Measurements from ENCODE around the gene APLNR. TPM values are rescaled to one million over a fixed set of nuclear protein-coding genes. Genes with fewer than 3 reads are reported as not detected.

The APLNR gene
- total and polyA plus RNA-seq, 4 donors, result 3.2 to 39.4 (median 4.0) TPM

- no peak overlapping the region for H3K9ac ChIP-seq (ENCODE audit: low read depth in 1 of 2, low read length in 2 of 2)
- H3K36me3 ChIP-seq (ENCODE audit: control insufficient read depth in 4 of 4, insufficient read depth in 3 of 4, low read depth in 1 of 4, low read length in 3 of 4), result no peaks in the 10 kb centered on the region
- peaks cover 0 to 6% (median 2%) of the 10 kb centered on the region in 4 donors for H3K9me3 ChIP-seq (ENCODE audit: control insufficient read depth in 4 of 4, low read length in 3 of 4)
- DNase-seq (ENCODE audit: low spot score), result no peak
- TF ChIP-seq GABPA (IDR thresholded peaks at IDR 0.05 in 1 of 2, conservative IDR thresholded peaks at IDR 0.05 in 1 of 2) (no peak), EGR1 (IDR thresholded peaks at IDR 0.05; ENCODE audit: low read depth in 2 of 2) (no peak), RXRA (IDR thresholded peaks at IDR 0.05) (no peak)
- H3K27ac ChIP-seq (ENCODE audit: low read depth in 1 of 2, low read length in 2 of 2), result peak overlapping the region in 1 of 2 donors; percentile 43
- no peaks in the 10 kb centered on the region for H3K27me3 ChIP-seq (ENCODE audit: control insufficient read depth in 4 of 4, insufficient read depth in 4 of 4, low read length in 3 of 4)
- peaks cover 5 to 15% (median 10%) of the 10 kb centered on the region in 4 donors for H3K4me1 ChIP-seq (ENCODE audit: control insufficient read depth in 4 of 4, insufficient read depth in 4 of 4, low read length in 3 of 4)
- no peak overlapping the region for H3K4me3 ChIP-seq (ENCODE audit: low read depth in 1 of 3, low read length in 3 of 3)
- 71% methylated on average over 3 of the region's 3 CpGs for WGBS
Observed at GRCh38 chr11:57276169-57276970, 39.3 kb upstream of the APLNR start.

DNA sequence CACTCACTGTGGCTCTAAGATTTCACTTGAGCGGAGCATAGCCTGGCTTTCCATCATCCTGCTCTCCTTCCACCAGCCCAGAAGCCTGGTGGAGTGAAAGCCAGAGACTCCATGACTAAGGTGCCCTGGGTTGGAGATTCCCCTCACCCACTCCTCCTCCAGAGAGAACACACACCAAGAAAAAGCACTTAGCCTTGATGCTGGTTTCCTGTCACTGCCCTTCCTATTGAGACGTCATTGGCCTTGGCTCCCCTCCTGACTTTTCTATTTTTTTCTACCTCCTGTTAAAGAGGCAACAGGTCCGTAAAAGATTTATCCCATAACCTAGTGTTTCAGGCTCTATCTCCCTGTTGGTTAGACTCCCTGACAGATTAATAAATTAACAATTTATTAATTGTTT, 38.5 kb upstream of the APLNR start:
- peak overlapping the region; percentile 32 to 43 for H3K27ac ChIP-seq (ENCODE audit: low read depth in 1 of 2, low read length in 2 of 2)
- H3K36me3 ChIP-seq (ENCODE audit: control insufficient read depth in 4 of 4, insufficient read depth in 3 of 4, low read depth in 1 of 4, low read length in 3 of 4), result no peaks in the 10 kb centered on the region
- no peak for TF ChIP-seq RAD21 (IDR thresholded peaks at IDR 0.05)
- no peak for TF ChIP-seq ZBTB33 (IDR thresholded peaks at IDR 0.05)
- TF ChIP-seq YY1 (IDR thresholded peaks at IDR 0.05), result no peak
- no peak for TF ChIP-seq CTCF (IDR thresholded peaks at IDR 0.05; ENCODE audit: low read depth, low read length, missing input control)
- no peak overlapping the region for H3K9ac ChIP-seq (ENCODE audit: low read depth in 1 of 2, low read length in 2 of 2)
- H3K27me3 ChIP-seq (ENCODE audit: control insufficient read depth in 4 of 4, insufficient read depth in 4 of 4, low read length in 3 of 4), result no peaks in the 10 kb centered on the region
- no peak overlapping the region for H3K4me3 ChIP-seq (ENCODE audit: low read depth in 1 of 3, low read length in 3 of 3)
- H3K9me3 ChIP-seq (ENCODE audit: control insufficient read depth in 4 of 4, low read length in 3 of 4), result peaks cover 0 to 6% (median 2%) of the 10 kb centered on the region in 4 donors
- DNase-seq (ENCODE audit: low spot score), result no peak
- peaks cover 5 to 15% (median 10%) of the 10 kb centered on the region in 4 donors for H3K4me1 ChIP-seq (ENCODE audit: control insufficient read depth in 4 of 4, insufficient read depth in 4 of 4, low read length in 3 of 4)
- WGBS, result 68% methylated on average over 3 of the region's 3 CpGs

DNA sequence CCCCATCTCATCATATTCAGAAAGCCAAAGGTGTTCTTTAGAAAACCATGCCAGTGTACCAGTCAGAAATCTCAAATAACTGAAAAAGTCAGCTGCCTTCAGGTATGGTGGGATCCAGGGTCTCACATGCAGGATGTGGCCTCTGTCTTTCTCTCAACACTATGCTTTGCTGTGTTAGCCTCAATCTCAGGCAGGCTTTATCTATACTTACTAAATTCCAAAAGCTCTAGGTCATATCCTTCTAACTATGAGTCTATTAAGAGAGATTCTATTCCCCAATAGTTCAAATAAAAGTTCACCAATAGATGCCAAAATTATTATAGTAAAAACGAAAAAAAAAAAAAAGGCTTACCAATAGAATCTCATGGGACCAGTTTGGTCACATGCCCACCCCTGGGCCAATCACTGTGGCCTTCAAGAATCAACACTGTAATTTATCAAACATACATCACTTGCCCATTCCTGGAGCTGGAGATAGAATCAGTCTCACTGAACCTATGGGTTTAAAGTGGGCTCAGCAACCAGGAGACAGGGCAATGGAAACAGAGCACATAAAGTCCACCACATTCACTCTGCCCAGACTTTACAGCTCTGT, 38.0 kb upstream of the APLNR start:
- no peak overlapping the region for H3K4me3 ChIP-seq (ENCODE audit: low read depth in 1 of 3, low read length in 3 of 3)
- peak overlapping the region; percentile 32 to 43 for H3K27ac ChIP-seq (ENCODE audit: low read depth in 1 of 2, low read length in 2 of 2)
- H3K9ac ChIP-seq (ENCODE audit: low read depth in 1 of 2, low read length in 2 of 2), result no peak overlapping the region
- no peaks in the 10 kb centered on the region for H3K36me3 ChIP-seq (ENCODE audit: control insufficient read depth in 4 of 4, insufficient read depth in 3 of 4, low read depth in 1 of 4, low read length in 3 of 4)
- DNase-seq (ENCODE audit: low spot score), result no peak
- no peaks in the 10 kb centered on the region for H3K27me3 ChIP-seq (ENCODE audit: control insufficient read depth in 4 of 4, insufficient read depth in 4 of 4, low read length in 3 of 4)
- H3K9me3 ChIP-seq (ENCODE audit: control insufficient read depth in 4 of 4, low read length in 3 of 4), result peaks cover 0 to 6% (median 2%) of the 10 kb centered on the region in 4 donors
- 52% methylated on average over 1 of the region's 1 CpG for WGBS
- peaks cover 5 to 15% (median 10%) of the 10 kb centered on the region in 4 donors for H3K4me1 ChIP-seq (ENCODE audit: control insufficient read depth in 4 of 4, insufficient read depth in 4 of 4, low read length in 3 of 4)
- TF ChIP-seq NR2F2 (IDR thresholded peaks at IDR 0.05) (no peak), HNF4G (IDR thresholded peaks at IDR 0.05) (no peak), HNF4A (conservative IDR thresholded peaks at IDR 0.05) (no peak), ZBTB33 (IDR thresholded peaks at IDR 0.05) (no peak), YY1 (IDR thresholded peaks at IDR 0.05) (no peak), JUND (IDR thresholded peaks at IDR 0.05) (no peak), FOXA1 (IDR thresholded peaks at IDR 0.05) (no peak), EGR1 (IDR thresholded peaks at IDR 0.05; ENCODE audit: low read depth in 2 of 2) (no peak), CTCF (IDR thresholded peaks at IDR 0.05; ENCODE audit: low read depth, low read length, missing input control) (no peak), SP1 (IDR thresholded peaks at IDR 0.05) (no peak), GABPA (IDR thresholded peaks at IDR 0.05 in 1 of 2, conservative IDR thresholded peaks at IDR 0.05 in 1 of 2) (no peak), FOXA2 (IDR thresholded peaks at IDR 0.05) (no peak), RAD21 (IDR thresholded peaks at IDR 0.05) (no peak)
- TF ChIP-seq, protein P1, sequence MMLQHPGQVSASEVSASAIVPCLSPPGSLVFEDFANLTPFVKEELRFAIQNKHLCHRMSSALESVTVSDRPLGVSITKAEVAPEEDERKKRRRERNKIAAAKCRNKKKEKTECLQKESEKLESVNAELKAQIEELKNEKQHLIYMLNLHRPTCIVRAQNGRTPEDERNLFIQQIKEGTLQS (IDR thresholded peaks at IDR 0.05), result no peak

Data from liver (tissue), 9 donors.